Left ventricle myocardium superior (tissue), 1 donor: Measurements from ENCODE around the gene EVPLL. TPM values are rescaled to one million over a fixed set of nuclear protein-coding genes. Genes with fewer than 3 reads are reported as not detected.
A peak's percentile ranks its signal among the peaks of the same experiment; 100 is the strongest.
"Not testable (repeated sequence)": the region's sequence is repeated elsewhere in the genome, so short reads cannot be mapped to it uniquely, and the experiment has no call there.

Experiments used
- ATAC-seq: fragments of 200-7000 bp; cut with Tn5 transposase; one replicate; pipeline ENCODE4 v1.9.1; 2020; ENCODE audit warnings: mild to moderate bottlenecking, moderate library complexity
- DNase-seq: peaks from one replicate; pipeline ENCODE4 v3.0.0-alpha.2; 2020
- intact Hi-C: fragments of 100-400 bp; cut with micrococcal nuclease; formaldehyde crosslinking; loops from one replicate; pipeline ENCODE4 v1.11.0; 2022
- total RNA-seq: library from RNA; stranded (reverse); fragmentation: NEBNext Ultra II Directional; extraction: Animal tissue kit (Norgen Biotek cat#: 25700); gene quantifications from one replicate; pipeline ENCODE4 v1.2.1, GENCODE V29; 2021
- donor health status: DM: no; HTN: yes; CAD: no; lungs with severe emphysema.

The EVPLL gene
- total RNA-seq, 1 donor from 2014 or later: not detected

DNA sequence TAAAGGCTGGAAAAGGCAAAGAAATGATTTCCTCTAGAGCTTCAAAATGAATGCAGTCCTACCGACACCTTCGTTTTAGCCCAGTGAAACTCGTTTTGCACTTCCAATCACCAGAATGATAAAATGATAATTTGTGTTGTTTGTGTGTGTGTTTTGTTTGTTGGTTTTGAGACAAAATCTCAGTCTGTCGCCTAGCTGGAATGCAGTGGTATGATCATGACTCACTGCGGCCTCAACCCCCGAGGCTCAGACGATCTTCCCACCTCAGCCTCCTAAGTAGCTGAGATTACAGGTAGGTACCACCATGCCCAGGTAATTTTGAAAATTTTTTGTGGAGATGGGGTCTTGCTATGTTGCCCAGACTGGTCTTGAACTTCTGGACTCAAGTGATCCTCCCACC lies 3.4 kb upstream of the EVPLL start:
- intact Hi-C loops: no loop called here
- DNase-seq (no peak), ATAC-seq (no peak)

DNA sequence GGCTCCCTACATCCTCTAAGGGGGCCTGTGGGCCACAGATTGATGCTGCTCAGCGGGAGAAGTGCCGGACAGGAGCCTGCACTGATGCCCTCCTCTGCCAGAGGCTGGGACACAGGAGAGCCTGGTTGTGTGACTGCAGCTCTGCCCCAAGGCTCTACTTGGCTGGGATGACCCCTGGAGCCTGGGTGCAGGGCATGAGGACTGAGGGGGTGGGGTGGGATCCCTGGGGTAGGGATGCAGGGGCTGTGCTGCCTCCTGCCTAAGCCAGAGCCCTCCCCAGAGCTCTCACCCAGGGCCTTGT lies 577 bp downstream of the EVPLL start:
- DNase-seq (no peak), ATAC-seq (no peak)
- intact Hi-C loops: no loop called here

GRCh38 chr17:18378614-18379013 lies 1.0 kb downstream of the EVPLL start:
- intact Hi-C loops, ATAC-seq: not testable (repeated sequence)

DNA sequence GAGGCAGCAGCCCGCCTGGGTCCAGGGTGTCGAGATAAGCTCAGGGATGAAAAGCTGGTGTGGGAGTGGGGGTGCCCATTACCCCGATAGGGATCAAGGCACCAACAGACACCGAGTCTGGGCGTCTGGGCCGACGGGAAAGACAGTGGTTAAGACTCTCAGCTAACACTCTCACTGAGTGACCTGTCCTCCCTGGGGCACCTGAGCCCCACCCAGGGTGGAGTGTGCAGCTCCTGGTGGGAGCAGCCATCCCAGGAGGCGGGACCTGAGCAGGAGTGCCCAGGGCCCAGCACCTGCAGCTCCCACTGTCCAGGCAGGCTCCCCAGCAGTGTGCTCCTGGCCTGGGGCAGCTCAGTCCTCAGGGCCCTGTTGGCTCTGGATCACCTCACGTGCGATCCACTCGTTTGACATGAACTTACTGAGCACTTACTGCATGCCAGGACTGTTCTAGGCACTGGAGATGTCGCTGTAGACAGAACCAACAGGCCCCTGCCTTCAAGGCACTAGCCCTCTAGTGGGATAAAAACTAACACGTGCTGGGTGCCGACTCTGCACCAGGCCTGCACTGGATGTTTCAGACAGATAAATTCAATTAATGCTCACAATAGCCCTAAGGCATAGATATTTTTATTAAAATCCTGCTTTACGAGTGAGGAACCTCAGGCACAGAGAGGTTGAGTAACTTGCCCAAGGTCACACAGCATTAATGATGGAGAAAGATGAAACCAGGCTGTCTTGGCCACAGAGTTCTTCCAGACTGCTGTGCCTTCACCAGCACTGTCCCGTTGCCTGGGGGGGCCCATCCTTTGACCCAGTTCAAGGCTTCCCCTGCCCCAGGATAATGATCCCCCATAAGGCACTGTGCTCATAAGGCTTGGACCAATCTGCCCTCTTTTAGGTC lies 1.9 kb downstream of the EVPLL start:
- DNase-seq (no peak), ATAC-seq (no peak)
- intact Hi-C loops: no loop called here

More at GRCh38 chr17:18378614-18379013, 1.0 kb downstream of the EVPLL start:
- DNase-seq: not testable (repeated sequence)

DNA sequence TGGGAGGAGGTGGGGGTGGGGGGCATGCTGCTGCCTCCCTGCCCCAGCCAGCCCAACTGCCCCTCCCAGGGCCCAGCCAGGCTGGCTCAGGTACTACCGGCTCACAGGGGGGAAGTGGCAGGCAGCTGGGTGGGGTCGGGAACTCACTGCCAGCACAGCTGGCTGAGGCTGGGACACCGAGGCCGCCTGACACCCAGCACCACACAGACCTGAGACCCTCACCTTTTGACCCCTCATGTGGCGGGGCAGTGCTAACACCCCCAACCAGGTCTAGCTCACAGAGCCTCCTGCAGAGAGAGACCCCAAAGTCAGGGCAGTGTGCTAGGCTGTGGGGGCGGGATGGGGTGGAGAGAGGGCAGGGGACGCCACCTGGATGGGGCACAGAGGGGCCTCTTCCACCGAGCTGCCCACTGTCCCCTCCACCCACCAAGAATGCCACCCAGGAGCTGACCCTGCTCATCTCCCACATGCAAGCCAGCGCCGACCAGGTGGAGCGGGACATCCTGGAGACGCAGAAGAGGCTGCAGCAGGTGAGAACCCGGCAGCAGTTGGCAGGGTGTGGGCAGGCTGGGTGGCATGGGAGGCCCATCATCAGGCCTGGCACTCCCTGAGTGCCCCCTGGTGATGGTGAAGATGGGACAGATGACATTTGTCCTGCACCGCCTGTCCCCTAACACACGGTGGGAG lies 3.0 kb downstream of the EVPLL start:
- ATAC-seq (no peak), DNase-seq (no peak)
- intact Hi-C loops: no loop called here

GRCh38 chr17:18381158-18381952 lies 3.8 kb downstream of the EVPLL start:
- DNase-seq: no peak

DNA sequence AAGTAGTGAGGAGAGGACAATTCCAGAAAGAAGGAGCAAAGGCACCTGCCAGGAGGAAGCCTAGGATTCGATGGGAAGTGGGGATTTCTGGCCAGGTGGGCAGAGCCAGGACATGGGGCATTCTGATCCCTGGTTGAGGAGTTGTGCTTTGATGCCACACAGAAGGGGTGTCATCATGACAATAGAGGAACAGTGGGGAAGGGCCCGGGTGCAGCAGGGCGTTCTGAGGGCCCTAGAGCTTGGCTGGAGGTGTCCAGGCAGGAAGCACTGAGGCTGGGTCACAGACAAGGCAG lies 4.3 kb downstream of the EVPLL start:
- intact Hi-C loops: no loop called here
- ATAC-seq (no peak), DNase-seq (no peak)

More at GRCh38 chr17:18381158-18381952, 3.8 kb downstream of the EVPLL start:
- intact Hi-C loops: no loop called here
- ATAC-seq: no peak

DNA sequence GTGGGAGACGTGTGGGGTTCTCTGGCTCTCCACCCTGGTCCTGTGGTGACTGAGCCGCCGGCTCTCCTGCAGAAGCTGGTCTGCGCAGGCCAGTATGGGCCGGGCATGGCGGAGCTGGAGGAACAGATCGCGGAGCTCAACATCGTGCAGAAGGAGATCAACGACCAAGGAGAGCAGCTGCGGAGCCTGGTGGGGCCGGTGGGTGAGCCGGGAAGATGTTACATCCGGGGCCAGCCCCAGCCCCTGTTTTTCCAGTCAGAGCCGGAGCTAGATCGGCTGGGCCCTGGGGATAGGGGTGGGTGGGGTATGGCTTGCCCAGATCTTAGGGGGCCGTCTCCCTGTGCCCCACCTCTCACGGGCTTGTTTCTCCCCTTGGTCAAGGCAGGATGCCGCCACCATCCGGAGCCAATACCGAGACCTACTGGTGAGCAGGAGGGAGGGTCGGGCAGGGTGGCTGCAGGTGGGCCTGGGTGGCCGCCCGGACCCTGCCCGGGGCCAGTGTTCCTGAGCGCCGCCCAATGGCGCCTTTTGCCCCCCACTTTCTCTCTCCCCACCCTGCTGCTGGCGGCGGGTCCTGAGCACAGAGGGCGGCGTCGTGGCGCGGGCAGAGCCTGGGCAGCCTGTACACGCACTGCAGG lies 5.0 kb downstream of the EVPLL start:
- intact Hi-C loops: no loop called here
- ATAC-seq (no peak), DNase-seq (no peak)

DNA sequence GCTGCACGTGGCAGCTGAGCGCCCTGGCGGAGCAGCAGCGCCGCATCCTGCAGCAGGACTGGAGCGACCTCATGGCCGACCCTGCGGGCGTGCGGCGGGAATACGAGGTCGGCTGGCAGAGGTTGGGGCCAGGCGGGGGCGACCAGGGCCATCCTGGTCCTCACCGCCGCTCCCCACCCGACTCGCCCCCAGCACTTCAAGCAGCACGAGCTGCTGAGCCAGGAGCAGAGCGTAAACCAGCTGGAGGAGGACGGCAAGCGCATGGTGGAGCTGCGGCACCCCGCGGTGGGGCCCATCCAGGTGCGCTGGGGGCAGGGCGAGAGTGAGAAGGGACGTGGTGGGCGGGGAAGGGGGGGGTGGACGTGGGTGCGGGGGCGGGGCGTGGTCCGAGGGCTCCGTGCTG lies 5.5 kb downstream of the EVPLL start:
- intact Hi-C loops, DNase-seq, ATAC-seq: not testable (repeated sequence)

GRCh38 chr17:18384271-18384670 lies 6.7 kb downstream of the EVPLL start:
- intact Hi-C loops, ATAC-seq, DNase-seq: not testable (repeated sequence)

DNA sequence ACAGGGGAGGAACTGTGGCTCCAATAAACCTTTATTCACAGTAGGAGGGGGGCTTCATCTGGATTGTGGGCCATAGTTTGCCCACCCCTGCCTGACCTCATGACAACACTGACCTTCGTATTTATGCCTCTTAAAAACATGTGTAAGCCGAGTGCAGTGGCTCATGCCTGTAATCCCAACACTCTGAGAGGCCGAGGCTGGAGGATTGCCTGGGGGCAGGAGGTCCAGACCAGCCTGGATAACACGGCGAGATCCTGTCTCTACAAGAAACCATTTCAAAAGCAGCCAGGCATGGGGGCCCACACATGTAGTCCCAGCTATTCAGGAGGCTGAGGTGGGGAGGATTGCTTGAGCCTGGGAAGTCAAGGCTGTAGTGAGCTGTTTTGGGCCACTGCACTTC lies 10.0 kb downstream of the EVPLL start:
- ATAC-seq, intact Hi-C loops, DNase-seq: not testable (repeated sequence)

DNA sequence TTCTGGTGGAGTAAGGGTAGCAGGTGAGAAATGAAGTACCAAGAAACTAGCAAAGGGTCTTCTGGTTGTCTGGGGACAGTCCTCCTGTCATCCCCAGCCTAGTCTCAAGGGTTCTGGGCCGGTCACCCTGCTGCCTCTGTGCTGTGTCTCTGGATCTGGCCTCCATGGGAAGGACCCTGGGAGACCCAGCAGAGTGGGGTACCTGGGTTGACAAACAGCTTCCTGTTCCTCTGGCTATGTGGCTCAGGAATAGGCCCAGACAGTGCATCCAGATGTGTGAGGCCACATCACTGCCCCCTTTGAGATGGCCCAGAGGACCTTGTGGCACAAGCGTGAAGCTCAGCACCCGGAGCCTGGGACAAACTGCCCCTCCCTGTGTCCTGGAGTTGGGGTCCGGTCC lies 10.7 kb downstream of the EVPLL start:
- intact Hi-C loops, DNase-seq, ATAC-seq: not testable (repeated sequence)

DNA sequence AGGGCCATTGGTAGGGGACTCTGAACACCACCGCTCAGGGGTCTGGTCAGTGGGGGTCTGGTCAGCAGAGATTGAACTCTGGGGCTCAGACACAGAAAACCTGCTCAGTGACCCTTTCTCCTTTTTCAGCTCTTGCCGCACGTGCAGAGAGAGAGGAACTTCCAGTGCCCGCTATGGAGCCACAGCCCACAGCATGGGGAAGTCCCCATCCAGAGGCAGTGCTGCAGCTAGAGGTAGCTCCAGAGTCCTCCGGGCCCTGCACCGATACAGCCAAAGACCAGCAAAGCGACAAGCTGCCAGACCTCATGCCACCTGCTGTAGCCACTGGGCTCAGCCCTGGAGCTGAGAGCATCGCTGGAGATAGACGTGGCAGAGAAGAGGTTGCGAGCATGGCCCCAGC lies 11.2 kb downstream of the EVPLL start:
- intact Hi-C loops, ATAC-seq, DNase-seq: not testable (repeated sequence)

DNA sequence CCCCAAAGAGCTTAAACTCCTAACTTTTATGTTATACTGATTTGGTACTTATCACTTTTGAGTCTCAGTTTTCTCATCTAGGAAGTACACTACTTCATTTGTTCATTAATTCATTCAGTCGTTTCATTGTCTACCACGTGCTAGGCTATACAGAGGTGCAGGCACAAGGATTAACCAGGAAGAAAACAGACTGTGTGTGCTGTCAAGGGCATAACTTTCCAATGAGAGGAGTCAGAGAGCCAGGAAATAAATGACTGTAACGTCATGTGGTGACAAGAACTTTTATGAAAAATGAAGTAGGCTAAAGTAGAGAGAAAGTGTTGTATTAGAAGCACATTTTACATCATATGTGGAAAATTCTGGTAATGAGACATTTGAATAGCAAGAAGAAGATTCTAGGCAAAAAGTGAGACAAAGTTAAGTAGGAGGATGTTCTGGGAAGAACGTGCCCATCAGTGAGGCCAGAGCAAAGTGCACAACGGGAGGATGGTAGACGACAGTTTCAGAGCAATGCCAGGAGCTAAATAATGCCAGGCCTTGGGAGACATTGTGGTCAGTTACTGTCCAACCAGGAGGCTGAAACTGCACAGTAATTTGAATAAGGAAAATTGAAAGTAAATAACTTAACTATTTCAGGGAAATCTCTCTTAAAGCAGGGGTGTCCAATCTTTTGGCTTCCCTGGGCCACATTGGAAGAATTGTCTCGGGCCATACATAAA lies 24.5 kb downstream of the EVPLL start:
- DNase-seq, intact Hi-C loops, ATAC-seq: not testable (repeated sequence)

- ATAC-seq, intact Hi-C loops, DNase-seq: not testable (repeated sequence)
Observed at GRCh38 chr17:18403166-18403565, 25.6 kb downstream of the EVPLL start.

GRCh38 chr17:18403604-18404003 lies 26.0 kb downstream of the EVPLL start:
- DNase-seq, ATAC-seq, intact Hi-C loops: not testable (repeated sequence)

DNA sequence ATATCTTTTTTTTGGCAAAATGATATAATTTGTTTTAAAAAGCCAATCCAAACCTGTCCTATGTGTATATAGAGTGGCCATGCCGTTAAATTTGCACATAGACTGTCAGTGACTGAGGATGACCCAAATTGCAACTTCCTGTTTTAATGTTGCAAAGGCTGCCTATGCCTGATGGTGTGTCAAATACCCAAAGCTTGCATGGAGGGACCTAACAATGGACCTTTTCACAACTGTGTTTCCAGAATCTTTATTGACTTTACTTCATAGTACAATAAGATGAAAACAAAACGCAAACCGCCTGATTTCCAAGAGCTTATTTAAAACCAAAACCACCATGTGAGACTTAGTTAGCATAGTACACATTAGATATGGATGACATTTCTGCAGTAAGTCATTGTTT lies 31.3 kb downstream of the EVPLL start:
- DNase-seq, ATAC-seq, intact Hi-C loops: not testable (repeated sequence)

DNA sequence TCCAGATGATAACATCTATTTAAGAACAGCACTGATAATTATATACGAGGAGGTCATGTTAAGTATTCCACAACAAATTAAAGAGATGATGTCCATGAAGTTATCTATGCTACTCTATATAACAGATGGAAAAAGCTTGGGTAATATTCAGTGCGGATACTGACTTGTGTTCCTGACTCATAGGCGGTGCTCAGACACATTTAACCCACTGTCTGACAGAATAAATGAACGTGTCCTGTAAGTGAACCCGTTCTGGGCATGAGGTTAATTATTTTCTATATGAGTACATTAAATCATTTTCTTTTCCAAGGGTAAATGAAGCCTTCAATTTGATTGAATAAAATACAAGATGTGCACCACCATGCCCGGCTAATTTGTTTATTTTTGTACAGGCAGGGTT lies 31.7 kb downstream of the EVPLL start:
- ATAC-seq, DNase-seq, intact Hi-C loops: not testable (repeated sequence)

- DNase-seq, intact Hi-C loops: not testable (repeated sequence)
- ATAC-seq: peak; percentile 29
Observed at GRCh38 chr17:18410736-18411135, 33.2 kb downstream of the EVPLL start.
